HG03108 (cell line): ENCODE measurements around the gene SCGB1A1.
"Not testable (repeated sequence)": the region's sequence is repeated elsewhere in the genome, so short reads cannot be mapped to it uniquely, and the experiment has no call there.

ENCODE experiments used
- ATAC-seq: cut with Tn5 transposase; IDR thresholded peaks from one replicate; pipeline ENCODE4 v1.9.1; 2021; ENCODE audit warnings: moderate library complexity; ENCODE audit not compliant: unreplicated experiment

Gene SCGB1A1

GRCh38 chr11:62446091-62446490 is 27.3 kb downstream of the SCGB1A1 start:
- no peak for ATAC-seq

- ATAC-seq, result no peak
Measured at GRCh38 chr11:62449451-62449851, 30.6 kb downstream of the SCGB1A1 start.

GRCh38 chr11:62449912-62450311 is 31.1 kb downstream of the SCGB1A1 start:
- ATAC-seq, result not testable (repeated sequence)

DNA sequence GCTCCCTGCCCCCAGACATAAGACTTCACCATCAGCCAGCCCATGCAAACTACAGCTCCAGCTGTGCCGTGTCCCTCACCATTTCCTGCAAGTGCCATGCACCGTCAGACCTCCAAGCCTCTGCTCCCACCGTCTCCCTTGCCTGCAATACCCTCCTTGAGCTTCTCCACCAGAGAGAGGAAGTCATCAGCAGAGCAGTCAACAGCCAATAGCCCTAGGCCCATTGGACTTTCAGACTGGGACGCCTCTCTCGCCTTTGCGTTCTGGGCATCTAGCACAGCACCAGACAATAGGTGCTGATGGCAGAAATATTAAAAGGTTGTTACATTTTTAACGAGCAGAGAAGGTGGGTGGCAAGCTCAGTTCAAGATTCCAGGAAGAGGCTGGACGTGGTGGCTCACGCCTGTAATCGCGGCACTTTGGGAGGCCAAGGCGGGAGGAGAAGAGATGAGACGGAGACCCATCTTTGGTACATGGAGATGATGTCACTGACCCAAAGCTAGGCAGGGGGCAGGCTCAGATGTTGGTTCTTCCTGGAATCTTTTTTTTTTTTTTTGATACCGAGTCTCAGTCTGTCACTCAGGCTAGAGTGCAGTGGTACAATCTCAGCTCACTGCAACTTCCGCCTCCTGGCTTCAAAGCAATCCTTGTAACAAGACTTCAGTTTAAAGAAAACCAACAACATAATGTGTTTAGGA is 31.9 kb downstream of the SCGB1A1 start:
- no peak for ATAC-seq

DNA sequence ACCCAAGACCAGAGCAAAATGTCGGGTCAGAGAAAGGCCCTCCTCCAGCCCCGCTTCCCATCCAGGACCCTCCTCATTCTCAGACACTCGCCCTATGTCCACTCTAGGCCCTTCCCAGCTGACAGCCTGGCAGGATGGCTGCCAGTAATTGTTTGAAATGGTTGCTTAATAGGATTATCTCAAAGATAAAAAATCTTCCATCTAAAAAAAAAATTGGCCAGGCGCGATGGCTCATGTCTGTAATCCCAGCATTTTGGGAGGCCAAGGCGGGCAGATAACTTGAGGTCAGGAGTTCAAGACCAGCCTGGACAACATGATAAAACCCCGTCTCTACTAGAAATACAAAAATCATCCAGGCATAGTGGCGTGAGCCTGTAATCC is 32.4 kb downstream of the SCGB1A1 start:
- no peak for ATAC-seq

DNA sequence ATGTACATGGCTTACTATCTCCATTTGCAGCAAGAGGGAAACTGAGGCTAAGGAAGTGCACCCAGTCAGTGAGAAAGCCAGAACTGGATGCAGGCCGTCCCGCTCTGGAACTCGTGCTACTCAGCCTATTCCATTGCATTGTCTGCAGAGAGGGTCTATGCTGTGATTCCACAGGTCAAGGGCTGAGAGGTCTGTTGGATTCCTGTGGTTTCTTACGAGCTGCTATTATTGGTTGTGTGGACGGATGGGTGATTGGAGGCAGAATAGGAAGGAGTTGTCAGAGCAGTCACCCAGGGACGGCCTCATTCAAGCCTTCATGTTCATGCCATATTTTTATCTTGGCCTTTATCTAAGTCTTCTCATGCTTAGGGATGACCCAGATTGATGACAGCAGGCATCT is 33.4 kb downstream of the SCGB1A1 start:
- no peak for ATAC-seq

DNA sequence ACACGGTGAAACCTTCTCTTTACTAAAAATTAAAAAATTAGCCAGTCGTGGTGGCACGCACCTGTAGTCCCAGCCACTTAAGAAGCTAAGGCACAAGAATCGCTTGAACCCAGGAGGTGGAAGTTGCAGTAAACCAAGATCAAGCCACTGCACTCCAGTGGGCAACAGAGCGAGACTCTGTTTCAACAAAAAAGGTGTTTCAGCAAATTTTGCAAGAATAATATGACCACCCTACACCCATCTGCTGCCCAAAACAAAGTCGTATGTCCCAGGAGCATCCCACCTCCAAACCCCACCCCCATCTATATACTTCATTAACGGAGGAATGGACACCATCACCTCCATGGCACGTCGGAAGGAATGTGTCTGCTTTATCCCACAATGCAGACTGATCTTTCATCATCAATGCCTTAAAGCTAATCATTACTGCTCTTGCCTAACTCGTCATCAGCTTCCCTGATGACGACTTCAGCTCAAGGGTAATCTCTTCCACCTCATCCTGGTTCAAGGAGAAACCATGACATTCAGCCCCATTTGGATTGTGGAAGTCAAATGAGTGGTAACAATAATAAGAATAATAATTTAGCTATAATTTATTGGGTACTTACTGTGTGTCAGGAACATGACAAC is 34.1 kb downstream of the SCGB1A1 start:
- no peak for ATAC-seq

- ATAC-seq, result no peak
Measured at GRCh38 chr11:62456630-62457029, 37.8 kb downstream of the SCGB1A1 start.

DNA sequence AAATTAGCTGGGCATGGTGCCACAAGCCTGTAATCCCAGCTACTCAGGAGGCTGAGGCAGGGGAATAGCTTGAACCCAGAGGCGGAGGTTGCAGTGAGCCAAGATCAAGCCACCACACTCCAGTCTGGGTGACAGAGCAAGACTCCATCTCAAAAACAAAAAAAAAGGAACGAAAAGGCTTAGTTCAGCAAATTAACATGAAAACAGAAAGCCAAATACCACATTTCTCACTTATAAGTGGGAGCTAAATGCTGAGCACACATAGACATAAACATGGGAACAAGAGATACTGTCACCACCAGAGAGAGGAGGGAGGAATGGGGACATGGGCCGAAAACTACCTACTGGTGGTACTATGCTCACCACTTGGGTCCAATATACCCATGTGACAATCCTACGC is 38.6 kb downstream of the SCGB1A1 start:
- no peak for ATAC-seq

- ATAC-seq, result no peak
Measured at GRCh38 chr11:62458212-62459002, 39.6 kb downstream of the SCGB1A1 start.

DNA sequence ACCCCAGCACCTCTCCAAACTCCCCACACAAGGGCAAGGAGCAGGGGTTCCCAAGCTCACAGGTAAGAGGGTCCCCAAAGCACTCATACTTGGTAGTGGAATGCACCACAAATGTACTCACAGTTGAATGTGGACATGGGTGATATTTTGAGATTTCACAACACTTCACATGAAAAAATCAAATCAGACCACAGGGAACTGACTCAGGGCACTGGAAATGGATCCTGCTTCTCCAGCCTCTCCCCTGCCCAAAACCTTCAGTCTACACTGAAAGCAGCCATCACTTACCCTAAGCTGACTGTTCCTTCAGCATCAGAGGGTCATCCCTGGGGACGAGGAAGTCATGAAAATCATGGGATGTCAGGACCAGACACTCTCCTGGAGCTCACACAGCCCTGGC is 40.2 kb downstream of the SCGB1A1 start:
- no peak for ATAC-seq

GRCh38 chr11:62461740-62462507 is 43.1 kb downstream of the SCGB1A1 start:
- no peak for ATAC-seq

DNA sequence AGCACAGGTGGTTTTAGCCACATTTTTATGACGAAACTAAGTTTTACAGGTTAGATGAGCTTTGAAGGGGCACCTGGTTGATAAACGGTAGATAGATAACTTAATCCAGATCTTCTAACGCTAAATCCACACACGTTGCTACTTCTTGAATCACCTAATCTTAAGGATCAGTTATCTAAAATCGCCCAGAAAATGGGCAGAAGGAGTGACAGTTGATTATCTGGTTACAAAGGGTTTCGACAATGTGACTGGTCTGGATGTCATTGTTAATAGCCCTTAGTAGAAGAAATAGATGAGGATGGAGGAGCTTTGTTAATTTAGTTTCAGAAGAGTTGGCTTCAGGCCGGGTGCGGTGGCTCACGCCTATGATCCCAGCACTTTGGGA is 43.7 kb downstream of the SCGB1A1 start:
- no peak for ATAC-seq

DNA sequence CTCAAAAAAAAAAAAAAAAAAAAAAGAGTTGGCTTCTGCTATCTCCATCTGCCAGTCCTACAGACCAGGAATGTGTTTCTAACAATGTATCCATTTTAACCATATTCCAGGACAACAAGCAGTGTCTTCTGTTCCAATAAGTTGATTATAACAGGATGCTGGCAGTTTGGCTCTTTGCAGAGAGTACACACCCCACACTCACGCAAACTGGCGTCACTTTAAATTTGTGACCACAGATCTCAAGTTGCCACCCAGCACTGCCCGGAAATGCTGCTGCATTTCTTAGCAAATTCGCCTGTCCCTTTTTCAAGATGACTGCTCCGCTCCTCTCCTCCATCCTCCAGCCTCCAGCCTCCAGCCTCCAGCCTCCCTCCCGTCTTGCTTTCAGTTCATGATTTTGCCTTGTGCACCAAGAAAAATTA is 44.3 kb downstream of the SCGB1A1 start:
- no peak for ATAC-seq

DNA sequence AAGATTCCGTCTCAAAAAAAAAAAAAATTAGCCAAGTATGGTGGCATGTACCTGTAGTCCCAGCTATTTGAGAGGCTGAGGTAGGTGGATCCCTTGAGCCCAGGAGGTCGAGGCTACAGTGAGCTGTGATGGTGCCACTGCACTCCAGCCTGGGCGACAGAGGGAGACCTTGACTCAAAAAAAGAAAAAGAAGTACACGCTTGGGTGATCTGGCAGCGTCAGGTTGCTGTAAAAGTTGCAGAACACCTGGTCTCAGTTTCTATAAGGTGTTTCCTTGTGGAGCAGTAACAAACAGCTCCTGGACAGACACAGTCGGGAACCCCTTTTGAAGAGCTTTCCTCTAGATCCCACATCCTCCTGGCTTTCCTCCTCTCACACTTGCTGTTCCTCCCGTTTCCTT is 45.8 kb downstream of the SCGB1A1 start:
- ATAC-seq, result peak; percentile 49

DNA sequence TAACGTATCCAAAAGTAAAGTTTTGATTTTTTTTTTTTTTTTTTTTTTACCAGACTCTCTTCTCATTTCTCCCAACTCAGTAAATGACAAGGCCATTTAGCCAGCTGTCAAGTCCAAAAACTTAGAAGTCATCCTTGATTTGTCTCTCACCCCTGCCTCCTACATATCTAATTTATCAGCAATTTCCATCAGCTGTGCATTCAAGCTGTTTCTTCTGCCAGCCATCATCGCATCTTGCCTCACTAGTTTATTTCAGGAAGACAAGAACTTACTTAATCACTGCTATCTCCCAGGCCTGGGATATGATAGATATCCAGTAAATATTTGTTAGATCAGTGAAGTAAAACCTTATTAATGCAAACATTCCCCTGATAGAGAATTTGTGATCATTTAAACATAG is 47.6 kb downstream of the SCGB1A1 start:
- no peak for ATAC-seq

DNA sequence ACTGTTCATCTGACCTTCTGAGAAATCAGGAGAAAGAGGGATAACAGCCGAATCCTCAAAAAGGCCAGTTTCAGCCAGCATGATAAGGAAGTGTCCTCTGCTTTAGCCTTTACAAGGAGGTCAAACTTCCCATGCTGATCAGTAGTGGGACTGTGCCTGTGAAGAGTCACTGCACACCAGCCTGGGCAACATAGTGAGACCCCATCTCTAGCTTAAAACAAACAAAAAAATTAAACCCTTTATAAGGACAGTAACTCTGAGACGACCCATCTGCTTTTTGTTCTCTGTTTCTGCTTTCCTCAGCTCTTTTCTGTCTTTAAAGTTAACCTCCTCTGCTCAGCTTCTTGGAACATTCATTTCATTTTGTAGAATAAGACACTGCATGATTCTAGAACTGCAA is 49.7 kb downstream of the SCGB1A1 start:
- no peak for ATAC-seq

DNA sequence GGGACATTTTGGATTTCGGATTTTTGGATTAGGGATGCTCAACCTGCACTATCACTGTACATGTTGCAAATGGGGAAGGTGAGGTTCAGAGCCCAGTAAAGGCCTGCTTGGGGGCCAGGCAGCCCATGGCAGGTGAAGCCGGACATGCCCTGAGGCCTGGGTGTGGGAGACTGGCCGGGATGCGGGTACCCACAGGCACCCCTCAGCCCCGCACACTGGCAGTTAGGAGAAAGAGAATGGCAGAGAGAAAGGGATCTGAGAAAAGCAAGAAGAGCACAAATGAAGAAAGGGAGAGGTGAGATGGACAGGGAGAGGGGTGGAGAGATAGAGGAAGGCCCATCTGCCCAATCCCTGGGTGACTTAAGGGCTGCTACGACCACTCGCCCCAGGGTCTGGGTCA is 52.8 kb downstream of the SCGB1A1 start:
- ATAC-seq, result no peak

DNA sequence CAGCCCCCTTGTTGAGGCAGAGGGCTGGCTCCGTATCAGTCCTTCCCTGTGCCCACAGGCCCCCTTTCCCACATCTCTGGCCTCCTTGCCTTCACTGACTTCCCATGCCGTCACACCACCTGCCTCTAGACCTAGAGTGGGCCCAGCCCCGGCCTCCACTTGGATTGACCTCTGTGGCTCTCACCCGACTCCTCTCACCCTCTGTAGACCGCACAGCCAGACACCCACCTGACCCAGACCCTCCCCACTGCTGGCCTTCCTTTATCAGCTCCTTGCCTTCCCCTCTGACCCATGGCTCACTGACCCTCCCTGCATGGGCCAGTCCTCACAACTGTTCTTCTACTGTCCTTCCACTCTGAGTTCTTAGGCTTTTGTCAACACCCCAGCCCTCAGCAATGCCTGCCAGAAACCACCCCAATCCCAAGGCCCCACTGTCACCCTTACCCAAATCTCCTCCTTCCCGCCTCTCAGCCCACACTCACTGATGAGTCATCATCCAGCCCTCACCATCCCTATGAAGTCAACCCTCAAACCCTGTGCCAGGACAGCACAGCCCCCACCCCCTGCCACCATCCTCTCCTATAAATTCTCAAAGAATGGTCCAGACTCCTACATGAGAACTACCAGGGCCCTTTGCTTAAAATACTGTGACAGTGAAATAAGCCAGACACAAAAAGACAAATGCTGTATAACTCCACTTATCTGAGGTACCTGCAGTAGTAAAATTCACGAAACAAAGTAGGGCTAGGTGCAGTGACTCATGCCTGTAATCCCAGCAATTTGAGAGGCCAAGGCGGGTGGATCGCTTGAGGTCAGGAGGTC is 53.4 kb downstream of the SCGB1A1 start:
- no peak for ATAC-seq
